ENCODE measurements around the gene CNP. TPM values are rescaled to one million over a fixed set of nuclear protein-coding genes. Genes with fewer than 3 reads are reported as not detected.

CNP gene
- total RNA-seq, 1 donor = 64.3 TPM

- DNase-seq (ENCODE audit: low read depth) = no peak
- H3K4me3 ChIP-seq (ENCODE audit: low read depth, low read length) = no peak overlapping the region
These were observed 15.6 kb downstream of the CNP start for GRCh38 chr17:41982026-41982760.

GRCh38 chr17:41984454-41984853, 17.9 kb downstream of the CNP start:
- no peak overlapping the region for H3K4me3 ChIP-seq (ENCODE audit: low read depth, low read length)
- TF ChIP-seq CTCF (IDR thresholded peaks at IDR 0.05; ENCODE audit: insufficient read depth, low read length) = no peak
- no peak for DNase-seq (ENCODE audit: low read depth)

More at GRCh38 chr17:41982026-41982760, 15.6 kb downstream of the CNP start:
- TF ChIP-seq CTCF (IDR thresholded peaks at IDR 0.05; ENCODE audit: insufficient read depth, low read length) = no peak

DNA sequence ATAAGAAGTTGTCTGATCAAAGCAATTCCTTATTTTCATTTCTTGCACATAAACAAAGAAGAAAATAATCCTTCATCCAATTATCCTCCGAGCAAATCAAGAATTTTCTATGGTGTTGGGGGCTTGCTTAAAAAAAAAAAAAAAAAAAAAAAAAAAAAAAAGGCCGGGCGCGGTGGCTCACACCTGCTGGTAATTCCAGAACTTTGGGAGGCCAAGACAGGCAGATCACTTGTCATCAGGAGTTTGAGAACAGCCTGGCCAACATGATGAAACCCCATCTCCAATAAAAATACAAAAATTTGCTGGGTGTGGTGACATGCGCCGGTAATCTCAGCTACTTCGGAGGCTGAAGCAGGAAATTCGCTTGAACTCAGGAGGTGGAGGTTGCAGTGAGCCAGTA, 19.3 kb downstream of the CNP start:
- TF ChIP-seq CTCF (IDR thresholded peaks at IDR 0.05; ENCODE audit: insufficient read depth, low read length) = no peak
- no peak for DNase-seq (ENCODE audit: low read depth)
- H3K4me3 ChIP-seq (ENCODE audit: low read depth, low read length) = no peak overlapping the region

DNA sequence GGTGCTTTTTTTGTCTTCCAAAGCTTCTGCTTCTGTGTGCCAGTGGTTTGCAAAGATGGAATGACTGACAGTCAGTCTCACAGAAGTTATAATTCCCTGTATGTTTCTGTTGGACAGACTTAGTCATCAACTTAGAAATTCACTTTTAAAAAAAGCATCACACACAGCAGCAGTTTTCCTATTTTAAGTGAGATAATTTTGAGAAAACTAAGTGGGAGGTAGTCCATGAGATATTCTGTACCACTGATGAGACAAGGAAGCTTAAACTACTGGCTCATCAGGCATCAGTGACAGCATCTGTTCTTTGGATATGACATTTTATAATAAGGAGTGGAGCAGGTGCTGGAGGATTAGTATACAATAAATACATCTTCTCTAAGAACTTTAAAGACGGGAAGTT, 20.0 kb downstream of the CNP start:
- TF ChIP-seq CTCF (IDR thresholded peaks at IDR 0.05; ENCODE audit: insufficient read depth, low read length) = no peak
- no peak overlapping the region for H3K4me3 ChIP-seq (ENCODE audit: low read depth, low read length)
- DNase-seq (ENCODE audit: low read depth) = no peak

DNA sequence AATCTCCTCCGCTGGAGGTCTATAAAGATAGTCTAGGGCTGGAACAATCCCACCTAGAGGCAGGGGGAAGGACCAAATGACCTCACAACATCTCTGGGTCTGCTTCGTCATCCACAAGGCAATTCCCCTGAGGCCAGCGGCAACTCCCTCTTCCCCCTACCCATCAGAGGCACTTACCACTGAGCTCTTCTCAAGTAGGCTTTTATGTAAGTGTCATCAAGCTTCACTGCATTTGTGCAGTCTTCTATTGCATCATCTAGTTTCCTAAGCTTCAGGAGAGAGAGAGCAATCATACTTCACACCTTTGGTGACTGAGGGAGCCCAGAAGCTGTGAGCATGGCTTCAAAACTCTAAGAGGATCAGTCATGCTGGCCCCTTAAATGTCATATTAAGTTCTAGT, 21.0 kb downstream of the CNP start:
- TF ChIP-seq CTCF (IDR thresholded peaks at IDR 0.05; ENCODE audit: insufficient read depth, low read length) = no peak
- no peak overlapping the region for H3K4me3 ChIP-seq (ENCODE audit: low read depth, low read length)

DNA sequence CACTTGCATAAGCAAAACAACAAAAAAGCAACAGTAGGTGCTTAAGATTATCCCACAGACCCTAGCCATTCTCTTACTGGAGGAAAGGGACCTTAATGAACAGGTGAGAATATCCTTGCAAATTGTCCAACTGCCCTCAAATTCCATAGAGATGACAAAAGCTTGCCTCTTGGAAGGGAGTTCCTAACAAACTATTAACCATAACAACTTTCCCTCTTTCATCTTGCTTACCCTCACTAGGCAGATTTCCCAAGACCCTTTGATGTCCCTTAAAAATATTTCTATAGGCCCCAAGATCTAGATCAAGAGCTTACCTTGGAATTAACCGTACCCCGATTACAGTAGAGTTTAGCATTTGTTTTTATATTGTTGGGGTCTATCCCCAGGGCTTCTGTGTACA, 21.8 kb downstream of the CNP start:
- DNase-seq (ENCODE audit: low read depth) = no peak
- TF ChIP-seq CTCF (IDR thresholded peaks at IDR 0.05; ENCODE audit: insufficient read depth, low read length) = no peak

More for the DNA sequence above, 21.0 kb downstream of the CNP start:
- no peak for DNase-seq (ENCODE audit: low read depth)

More for the DNA sequence above, 21.8 kb downstream of the CNP start:
- no peak overlapping the region for H3K4me3 ChIP-seq (ENCODE audit: low read depth, low read length)
